Stimulated activated CD4-positive, alpha-beta T cell treated with anti-CD3 and anti-CD28 coated beads, Interleukin-2, amount 100 ng/mL, for 24 hours (primary cell): ENCODE data around the gene CCND3.
A peak's percentile ranks its signal among the peaks of the same experiment; 100 is the strongest.

Source experiments
- DNase-seq, 2 donors: peaks; one replicate each; pipeline ENCODE4 v3.0.0-alpha.2; 2020

Gene CCND3

GRCh38 chr6:41941280-41942066, at the start of gene CCND3:
CCND3 (minus strand) TSS chr6:41941808; CDS start chr6:41941649, 159 bp downstream.
- DNase-seq, result peak; percentile 92 to 97

- DNase-seq, result no peak
Measured at GRCh38 chr6:41986339-41986738, 44.7 kb upstream of the CCND3 start.

- DNase-seq, result no peak
Measured at GRCh38 chr6:41984623-41985022, 43.0 kb upstream of the CCND3 start.

GRCh38 chr6:41976794-41977484, 35.3 kb upstream of the CCND3 start:
- peak; percentile 43 to 44 for DNase-seq

GRCh38 chr6:41975276-41975675, 33.7 kb upstream of the CCND3 start:
- DNase-seq, result no peak

GRCh38 chr6:41974281-41974825, 32.7 kb upstream of the CCND3 start:
- DNase-seq, result no peak

- no peak for DNase-seq
Measured at GRCh38 chr6:41972826-41973225, 31.2 kb upstream of the CCND3 start.

- DNase-seq, result peak; percentile 68 to 69
Measured at GRCh38 chr6:41970436-41970846, 28.8 kb upstream of the CCND3 start.

- no peak for DNase-seq
Measured at GRCh38 chr6:41967312-41968287, 26.0 kb upstream of the CCND3 start.

GRCh38 chr6:41966961-41967311, 25.3 kb upstream of the CCND3 start:
- no peak for DNase-seq

GRCh38 chr6:41966214-41966920, 24.8 kb upstream of the CCND3 start:
- no peak for DNase-seq

- DNase-seq, result no peak
Measured at GRCh38 chr6:41965429-41966213, 24.0 kb upstream of the CCND3 start.

- no peak for DNase-seq
Measured at GRCh38 chr6:41964201-41964887, 22.7 kb upstream of the CCND3 start.

- DNase-seq, result no peak
Measured at GRCh38 chr6:41963371-41963770, 21.8 kb upstream of the CCND3 start.

- no peak for DNase-seq
Measured at GRCh38 chr6:41960028-41960427, 18.4 kb upstream of the CCND3 start.

- no peak for DNase-seq
Measured at GRCh38 chr6:41958022-41958856, 16.6 kb upstream of the CCND3 start.

- DNase-seq, result no peak
Measured at GRCh38 chr6:41957117-41957516, 15.5 kb upstream of the CCND3 start.

GRCh38 chr6:41955412-41955811, 13.8 kb upstream of the CCND3 start:
- DNase-seq, result no peak

- DNase-seq, result no peak
Measured at GRCh38 chr6:41954668-41955067, 13.1 kb upstream of the CCND3 start.
